Neural progenitor cell (in vitro differentiated cells): ENCODE measurements around the gene NKPD1.

Experiments used
- EZH2 ChIP-seq: fragments of 200-600 bp; sonication (generic); IDR thresholded peaks from 2 replicates; pipeline ENCODE4 v1.6.1; 2017; ENCODE audit warnings: antibody characterized with exemption, mild to moderate bottlenecking, moderate library complexity
- TF ChIP-seq, protein P1 (sequence below): fragments of 200-600 bp; sonication (generic); IDR thresholded peaks from 2 replicates; pipeline ENCODE4 v1.5.1; 2017; ENCODE audit warnings: antibody characterized with exemption, mild to moderate bottlenecking

DNA sequence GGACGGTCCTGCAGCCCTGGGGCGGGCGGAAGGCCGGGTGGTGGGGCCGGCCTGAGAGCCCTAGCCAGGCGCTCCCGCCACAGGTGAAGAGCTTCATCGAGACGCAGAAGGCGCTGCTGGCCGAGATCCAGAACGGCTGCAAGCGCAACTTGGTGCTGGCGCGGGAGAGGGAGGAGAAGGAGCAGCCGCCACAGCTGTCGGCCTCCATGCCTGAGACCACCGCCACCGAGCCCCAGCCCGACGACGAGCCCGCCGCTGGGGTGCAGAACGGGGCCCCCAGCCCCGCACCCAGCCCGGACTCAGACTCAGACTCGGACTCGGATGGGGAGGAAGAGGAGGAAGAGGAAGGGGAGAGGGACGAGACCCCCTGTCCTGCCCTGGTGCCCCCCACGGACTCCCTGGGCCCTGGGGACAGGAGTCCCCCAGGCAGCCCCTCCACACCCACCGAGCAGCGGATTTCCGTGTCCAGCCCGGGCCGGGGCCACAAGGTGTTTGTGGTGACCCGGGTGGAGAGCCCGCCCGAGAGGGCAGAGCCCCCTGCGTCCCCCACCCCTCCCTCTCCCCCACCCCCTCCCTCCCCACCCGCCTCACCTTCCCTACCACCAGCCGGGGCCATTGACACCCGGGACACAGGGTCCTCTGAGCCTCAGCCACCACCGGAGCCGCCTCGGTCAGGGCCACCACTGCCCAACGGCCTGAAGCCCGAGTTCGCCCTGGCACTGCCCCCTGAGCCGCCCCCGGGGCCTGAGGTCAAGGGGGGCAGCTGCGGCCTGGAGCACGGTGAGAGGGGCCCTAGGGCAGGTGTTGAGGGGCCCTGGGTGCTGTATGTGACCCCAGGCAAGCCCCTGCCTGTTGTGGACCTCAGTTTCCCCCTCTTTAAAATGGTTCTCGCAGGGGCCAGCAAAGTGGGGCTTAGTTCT is 15.3 kb downstream of the NKPD1 start:
- TF ChIP-seq EZH2, result no peak
- TF ChIP-seq, protein P1, sequence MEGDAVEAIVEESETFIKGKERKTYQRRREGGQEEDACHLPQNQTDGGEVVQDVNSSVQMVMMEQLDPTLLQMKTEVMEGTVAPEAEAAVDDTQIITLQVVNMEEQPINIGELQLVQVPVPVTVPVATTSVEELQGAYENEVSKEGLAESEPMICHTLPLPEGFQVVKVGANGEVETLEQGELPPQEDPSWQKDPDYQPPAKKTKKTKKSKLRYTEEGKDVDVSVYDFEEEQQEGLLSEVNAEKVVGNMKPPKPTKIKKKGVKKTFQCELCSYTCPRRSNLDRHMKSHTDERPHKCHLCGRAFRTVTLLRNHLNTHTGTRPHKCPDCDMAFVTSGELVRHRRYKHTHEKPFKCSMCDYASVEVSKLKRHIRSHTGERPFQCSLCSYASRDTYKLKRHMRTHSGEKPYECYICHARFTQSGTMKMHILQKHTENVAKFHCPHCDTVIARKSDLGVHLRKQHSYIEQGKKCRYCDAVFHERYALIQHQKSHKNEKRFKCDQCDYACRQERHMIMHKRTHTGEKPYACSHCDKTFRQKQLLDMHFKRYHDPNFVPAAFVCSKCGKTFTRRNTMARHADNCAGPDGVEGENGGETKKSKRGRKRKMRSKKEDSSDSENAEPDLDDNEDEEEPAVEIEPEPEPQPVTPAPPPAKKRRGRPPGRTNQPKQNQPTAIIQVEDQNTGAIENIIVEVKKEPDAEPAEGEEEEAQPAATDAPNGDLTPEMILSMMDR, result no peak
